HepG2 (cell line): ENCODE results near the gene SLC36A2. TPM values are rescaled to one million over a fixed set of nuclear protein-coding genes. Genes with fewer than 3 reads are reported as not detected.

Source experiments
- ATAC-seq: fragments of 200-7000 bp; cut with Tn5 transposase; 3 replicates; pipeline ENCODE4 v1.9.1; 2020; ENCODE audit warnings: mild to moderate bottlenecking, moderate library complexity
- BruUV-seq: library from RNA; stranded (reverse); fragments of 400-500 nt; replicated peaks from 2 replicates; lab custom pipeline; 2021; lab: Mats Ljungman, UMichigan
- CTCF ChIA-PET: fragments of 300-600 bp; formaldehyde crosslinking; extraction: SDS; loops from one replicate; lab custom pipeline; 2021; ENCODE audit warnings: low total read pairs, inconsistent platforms, low intra/inter-chr PET ratio; lab: Yijun Ruan, JAX
- POLR2A ChIA-PET: fragments of 350-600 bp; sonication (Branson Sonifier 250); formaldehyde crosslinking; loops from one replicate; lab custom pipeline; 2020; ENCODE audit warnings: antibody characterized with exemption, inconsistent platforms; lab: Yijun Ruan, JAX
- DNase-seq: peaks from one replicate; pipeline ENCODE4 v3.0.0-alpha.2; 2015; ENCODE audit warnings: low spot score
- FAIRE-seq: peaks from 3 replicates; lab custom pipeline; 2011; peaks lifted over from hg19 to GRCh38; lab: Jason Lieb, UNC
- H2AFZ ChIP-seq: one replicate; pipeline ENCODE4 v1.6.1; 2011; ENCODE audit warnings: low read length, inconsistent platforms
- H3K27ac ChIP-seq: fragments of 300-600 bp; 3 replicates; pipeline ENCODE4 v1.8.0; 2011; ENCODE audit warnings: mixed run types, mild to moderate bottlenecking, mixed read lengths, low read length, inconsistent platforms; ENCODE audit not compliant: insufficient read depth; ENCODE audit errors: extremely low read length
- H3K27me3 ChIP-seq, 2 experiments: fragments of 200-600 bp in 1 of 2; 2 replicates in 1 of 2; 3 replicates in 1 of 2; pipeline versions ENCODE4 v1.6.0 to v1.8.0; 2011; ENCODE audit warnings: low read length in 2 of 2, mild to moderate bottlenecking in 2 of 2, moderate library complexity in 2 of 2, inconsistent platforms in 1 of 2; ENCODE audit not compliant: insufficient read depth in 2 of 2, control insufficient read depth in 1 of 2
- H3K36me3 ChIP-seq, 2 experiments: fragments of 200-600 bp in 1 of 2; replicated peaks in 1 of 2; 2 replicates in 1 of 2; 3 replicates in 1 of 2; pipeline versions ENCODE4 v1.5.1 to v1.8.0; 2011; ENCODE audit warnings: low read length in 2 of 2, inconsistent platforms in 1 of 2; ENCODE audit not compliant: insufficient read depth in 2 of 2, control insufficient read depth in 1 of 2
- H3K4me1 ChIP-seq: 2 replicates; pipeline ENCODE4 v1.5.1; 2012; ENCODE audit warnings: low read length, inconsistent platforms; ENCODE audit not compliant: insufficient read depth
- H3K4me2 ChIP-seq: 2 replicates; pipeline ENCODE4 v1.6.0; 2011; ENCODE audit warnings: low read depth, low read length, inconsistent platforms
- H3K4me3 ChIP-seq, 3 experiments: fragments of 200-600 bp in 1 of 3; sonication (generic), shearing (Covaris generic) in 1 of 3; replicated peaks in 1 of 3; 2 replicates each; pipeline ENCODE4 v1.5.1; 2011 to 2016; ENCODE audit warnings: low read length in 3 of 3, inconsistent platforms in 2 of 3, low read depth in 2 of 3, mild to moderate bottlenecking in 2 of 3, control low read depth in 1 of 3, mixed read lengths in 1 of 3; ENCODE audit not compliant: insufficient read depth in 1 of 3
- H3K79me2 ChIP-seq: one replicate; pipeline ENCODE4 v1.6.1; 2011; ENCODE audit warnings: low read length, inconsistent platforms; ENCODE audit not compliant: insufficient read depth
- H3K9ac ChIP-seq: 2 replicates; pipeline ENCODE4 v1.6.0; 2011; ENCODE audit warnings: mild to moderate bottlenecking, low read depth, low read length, inconsistent platforms; ENCODE audit not compliant: insufficient read depth
- H3K9me3 ChIP-seq: 2 replicates; pipeline ENCODE4 v1.5.1; 2012; ENCODE audit warnings: mild to moderate bottlenecking, low read length
- H4K20me1 ChIP-seq: 2 replicates; pipeline ENCODE4 v1.6.0; 2011; ENCODE audit warnings: inconsistent platforms, mild to moderate bottlenecking, low read length, moderate library complexity; ENCODE audit not compliant: insufficient read depth
- ATF7-NPFF ChIP-seq: sonication (generic); formaldehyde crosslinking; IDR thresholded peaks from 2 replicates; pipeline ENCODE4 v1.8.1; 2023; ENCODE audit warnings: mild to moderate bottlenecking, low read depth, missing genetic modification reagents, moderate library complexity
- BORCS8-MEF2B ChIP-seq: sonication (generic); formaldehyde crosslinking; IDR thresholded peaks from 2 replicates; pipeline ENCODE4 v1.8.0; 2022; ENCODE audit warnings: mild to moderate bottlenecking, missing genetic modification reagents
- HDAC1 ChIP-seq: sonication (generic); formaldehyde crosslinking; IDR thresholded peaks from 2 replicates; pipeline ENCODE4 v1.5.1; 2020; ENCODE audit warnings: mild to moderate bottlenecking, missing genetic modification reagents
- MAFF ChIP-seq: IDR thresholded peaks from 2 replicates; pipeline ENCODE4 v1.6.1; 2011; ENCODE audit warnings: low read depth, low read length, improper control_type of control experiment
- MED13 ChIP-seq: sonication (generic); formaldehyde crosslinking; IDR thresholded peaks from 2 replicates; pipeline ENCODE4 v1.5.0; 2020; ENCODE audit warnings: missing genetic modification reagents
- MLLT10 ChIP-seq: sonication (generic); formaldehyde crosslinking; IDR thresholded peaks from 2 replicates; pipeline ENCODE4 v1.4.0; 2020; ENCODE audit warnings: missing genetic modification reagents
- RNF2 ChIP-seq: fragments of 450-650 bp; conservative IDR thresholded peaks from 2 replicates; pipeline ENCODE4 v1.6.1; 2016; ENCODE audit warnings: low read depth
- SAP130 ChIP-seq: IDR thresholded peaks from 2 replicates; pipeline ENCODE4 v1.6.1; 2016; ENCODE audit warnings: low read depth
- ZNF546 ChIP-seq: sonication (generic); formaldehyde crosslinking; conservative IDR thresholded peaks from 2 replicates; pipeline ENCODE4 v1.8.1; 2023; ENCODE audit warnings: mild to moderate bottlenecking, missing genetic modification reagents
- ZNF773 ChIP-seq: sonication (generic); formaldehyde crosslinking; IDR thresholded peaks from 2 replicates; pipeline ENCODE4 v1.4.0; 2020; ENCODE audit warnings: missing genetic modification reagents, borderline replicate concordance
- WGBS: methylation state at CpG from one replicate; pipeline ENCODE4 v1.1.6; 2017; ENCODE audit warnings: low lambda C conversion rate; 5-methylcytosine and 5-hydroxymethylcytosine counted together
- in situ Hi-C: cut with HindIII; loops from 2 replicates; pipeline ENCODE4 v1.10.0; 2017; ENCODE audit warnings: low pct_unique_long_range_greater_than_20kb; ENCODE audit not compliant: extremely low pct_ligation_motif_present
- intact Hi-C: fragments of 100-400 bp; cut with micrococcal nuclease; formaldehyde crosslinking; loops from one replicate; pipeline ENCODE4 v1.10.0; 2022; ENCODE audit not compliant: unreplicated experiment
- polyA plus RNA-seq, 8 experiments: library from polyadenylated mRNA; depleted of rRNA in 3 of 8; stranded (reverse) in 7 of 8; unstranded in 1 of 8; fragments of >200 nt; fragmentation: Illumina TruSeq in 4 of 8; extraction: Trizol in 4 of 8; gene quantifications; 2 replicates each; pipeline versions ENCODE4 v1.2.1 to v1.2.3, GENCODE V29; 2011 to 2016; ENCODE audit warnings: low read depth in 4 of 8, missing spikeins in 1 of 8, mixed read lengths in 1 of 8; ENCODE audit not compliant: insufficient read depth in 1 of 8
- total RNA-seq, 5 experiments: library from RNA; depleted of rRNA; stranded (reverse); fragments of >200 nt; fragmentation: Illumina TruSeq; extraction: Trizol; gene quantifications; 2 replicates each; pipeline ENCODE4 v1.2.3, GENCODE V29; 2016; ENCODE audit warnings: low read depth in 1 of 5
- TF ChIP-seq, protein P1 (sequence below): sonication (generic); formaldehyde crosslinking; IDR thresholded peaks from 2 replicates; pipeline ENCODE4 v1.4.0; 2020; ENCODE audit warnings: missing genetic modification reagents
- TF ChIP-seq, protein P2 (sequence below): sonication (generic); formaldehyde crosslinking; IDR thresholded peaks from 2 replicates; pipeline ENCODE4 v1.5.0; 2020; ENCODE audit warnings: mild to moderate bottlenecking, missing genetic modification reagents, moderate library complexity
- TF ChIP-seq, protein P3 (sequence below): sonication (generic); formaldehyde crosslinking; IDR thresholded peaks from 2 replicates; pipeline ENCODE4 v1.4.0; 2020; ENCODE audit warnings: mild to moderate bottlenecking, missing genetic modification reagents
- TF ChIP-seq, protein P4 (sequence below): sonication (generic); formaldehyde crosslinking; IDR thresholded peaks from 2 replicates; pipeline ENCODE4 v1.4.0; 2020; ENCODE audit warnings: mild to moderate bottlenecking, missing genetic modification reagents
- TF ChIP-seq, protein P5 (sequence below): sonication (generic); formaldehyde crosslinking; IDR thresholded peaks from 2 replicates; pipeline ENCODE4 v1.4.0; 2020; ENCODE audit warnings: missing genetic modification reagents, borderline replicate concordance

The SLC36A2 gene
- total and polyA plus RNA-seq, 2 of the 13 experiments (the other 11 are each of a cell fraction or from before 2014, with no cell fraction given), result 0.03 TPM; not detected in 1

DNA sequence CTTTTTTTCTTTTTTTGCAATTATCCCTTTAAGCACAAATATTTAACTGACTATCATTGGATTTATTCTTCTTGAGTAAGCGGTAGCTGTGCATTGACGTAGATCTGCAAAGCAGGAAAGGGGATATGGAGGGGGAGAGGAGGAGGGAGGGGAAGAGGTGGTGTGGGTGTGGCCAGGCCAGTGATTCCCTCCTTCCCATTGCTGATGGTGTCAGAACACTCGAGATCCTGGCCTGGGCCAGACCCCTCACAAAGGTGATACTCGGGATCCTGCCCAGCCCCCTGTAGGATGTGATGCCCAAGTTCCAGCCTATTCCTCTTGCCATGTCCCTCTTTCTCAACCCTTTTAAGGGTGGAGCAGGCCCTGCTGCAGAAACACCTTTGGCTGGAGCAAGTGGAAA is 53.7 kb downstream of the SLC36A2 start (continued):
- TF ChIP-seq, protein P1, sequence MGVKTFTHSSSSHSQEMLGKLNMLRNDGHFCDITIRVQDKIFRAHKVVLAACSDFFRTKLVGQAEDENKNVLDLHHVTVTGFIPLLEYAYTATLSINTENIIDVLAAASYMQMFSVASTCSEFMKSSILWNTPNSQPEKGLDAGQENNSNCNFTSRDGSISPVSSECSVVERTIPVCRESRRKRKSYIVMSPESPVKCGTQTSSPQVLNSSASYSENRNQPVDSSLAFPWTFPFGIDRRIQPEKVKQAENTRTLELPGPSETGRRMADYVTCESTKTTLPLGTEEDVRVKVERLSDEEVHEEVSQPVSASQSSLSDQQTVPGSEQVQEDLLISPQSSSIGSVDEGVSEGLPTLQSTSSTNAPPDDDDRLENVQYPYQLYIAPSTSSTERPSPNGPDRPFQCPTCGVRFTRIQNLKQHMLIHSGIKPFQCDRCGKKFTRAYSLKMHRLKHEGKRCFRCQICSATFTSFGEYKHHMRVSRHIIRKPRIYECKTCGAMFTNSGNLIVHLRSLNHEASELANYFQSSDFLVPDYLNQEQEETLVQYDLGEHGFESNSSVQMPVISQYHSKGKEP (CRISPR knock-in tag), result no peak
- TF ChIP-seq MAFF, result no peak
- no peak for TF ChIP-seq RNF2

DNA sequence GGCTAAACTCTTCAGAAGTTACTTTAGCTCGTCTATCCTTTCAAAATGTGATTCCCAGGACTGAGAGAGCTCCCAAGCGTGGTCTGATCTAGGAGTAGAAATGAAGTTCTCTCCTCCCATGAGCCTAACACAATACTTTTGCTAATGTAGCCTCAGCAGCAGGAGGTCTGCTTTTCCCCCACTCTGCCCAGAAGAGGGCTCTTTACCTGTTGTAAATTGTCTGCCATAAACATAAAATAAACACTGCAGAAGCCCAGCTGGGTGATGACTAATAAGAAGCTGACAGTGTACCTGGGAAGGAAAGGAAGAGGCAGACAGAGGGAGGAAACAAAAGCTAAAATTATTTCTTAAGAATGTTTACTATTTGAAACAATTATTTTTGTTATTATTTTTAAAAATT is 59.2 kb downstream of the SLC36A2 start:
- ChIA-PET CTCF (interaction anchor here (1.1 kb wide), 1 partner anchor 28 kb away, joined by 3 read pairs; no protein-coding TSS in a partner anchor), POLR2A (interaction anchor here (1.0 kb wide), 1 partner anchor 35 kb away, joined by 4 read pairs; the partner anchor contains the start of gene GM2A)
- in situ Hi-C loops (no loop called here), intact Hi-C loops (no loop called here)
- Histone ChIP-seq H3K4me3 (no peak overlapping the region), H2AFZ (no peak overlapping the region), H3K9me3 (no peaks in the 10 kb centered on the region), H3K79me2 (no peaks in the 10 kb centered on the region), H3K9ac (no peak overlapping the region), H4K20me1 (no peaks in the 10 kb centered on the region), H3K27me3 (peaks cover 0 to 4% of the 10 kb centered on the region in 2 experiments; a peak in 1 of 5 replicates), H3K36me3 (no peaks in the 10 kb centered on the region), H3K4me2 (no peak overlapping the region), H3K4me1 (no peaks in the 10 kb centered on the region), H3K27ac (no peak overlapping the region)
- no peak for FAIRE-seq
- DNase-seq, result peak; percentile 6
- no TSS peak for BruUV-seq
- WGBS, result 20% methylated on average over 2 of the region's 2 CpGs
- peak; percentile 72 for ATAC-seq
- TF ChIP-seq MLLT10 (no peak), ATF7-NPFF (CRISPR knock-in tag) (no peak), ZNF546 (CRISPR knock-in tag) (no peak), MED13 (CRISPR knock-in tag) (no peak), HDAC1 (CRISPR knock-in tag) (no peak), ZNF773 (CRISPR knock-in tag) (no peak), SAP130 (0 out of 2 replicates have a peak, but pooled peaks have one; percentile 18), BORCS8-MEF2B (CRISPR knock-in tag) (no peak)
- TF ChIP-seq, protein P2, sequence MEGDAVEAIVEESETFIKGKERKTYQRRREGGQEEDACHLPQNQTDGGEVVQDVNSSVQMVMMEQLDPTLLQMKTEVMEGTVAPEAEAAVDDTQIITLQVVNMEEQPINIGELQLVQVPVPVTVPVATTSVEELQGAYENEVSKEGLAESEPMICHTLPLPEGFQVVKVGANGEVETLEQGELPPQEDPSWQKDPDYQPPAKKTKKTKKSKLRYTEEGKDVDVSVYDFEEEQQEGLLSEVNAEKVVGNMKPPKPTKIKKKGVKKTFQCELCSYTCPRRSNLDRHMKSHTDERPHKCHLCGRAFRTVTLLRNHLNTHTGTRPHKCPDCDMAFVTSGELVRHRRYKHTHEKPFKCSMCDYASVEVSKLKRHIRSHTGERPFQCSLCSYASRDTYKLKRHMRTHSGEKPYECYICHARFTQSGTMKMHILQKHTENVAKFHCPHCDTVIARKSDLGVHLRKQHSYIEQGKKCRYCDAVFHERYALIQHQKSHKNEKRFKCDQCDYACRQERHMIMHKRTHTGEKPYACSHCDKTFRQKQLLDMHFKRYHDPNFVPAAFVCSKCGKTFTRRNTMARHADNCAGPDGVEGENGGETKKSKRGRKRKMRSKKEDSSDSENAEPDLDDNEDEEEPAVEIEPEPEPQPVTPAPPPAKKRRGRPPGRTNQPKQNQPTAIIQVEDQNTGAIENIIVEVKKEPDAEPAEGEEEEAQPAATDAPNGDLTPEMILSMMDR (CRISPR knock-in tag), result peak; percentile 38; the same call in 1 of the 2 replicates
- TF ChIP-seq, protein P3, sequence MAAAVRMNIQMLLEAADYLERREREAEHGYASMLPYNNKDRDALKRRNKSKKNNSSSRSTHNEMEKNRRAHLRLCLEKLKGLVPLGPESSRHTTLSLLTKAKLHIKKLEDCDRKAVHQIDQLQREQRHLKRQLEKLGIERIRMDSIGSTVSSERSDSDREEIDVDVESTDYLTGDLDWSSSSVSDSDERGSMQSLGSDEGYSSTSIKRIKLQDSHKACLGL, result no peak
- TF ChIP-seq, protein P4, sequence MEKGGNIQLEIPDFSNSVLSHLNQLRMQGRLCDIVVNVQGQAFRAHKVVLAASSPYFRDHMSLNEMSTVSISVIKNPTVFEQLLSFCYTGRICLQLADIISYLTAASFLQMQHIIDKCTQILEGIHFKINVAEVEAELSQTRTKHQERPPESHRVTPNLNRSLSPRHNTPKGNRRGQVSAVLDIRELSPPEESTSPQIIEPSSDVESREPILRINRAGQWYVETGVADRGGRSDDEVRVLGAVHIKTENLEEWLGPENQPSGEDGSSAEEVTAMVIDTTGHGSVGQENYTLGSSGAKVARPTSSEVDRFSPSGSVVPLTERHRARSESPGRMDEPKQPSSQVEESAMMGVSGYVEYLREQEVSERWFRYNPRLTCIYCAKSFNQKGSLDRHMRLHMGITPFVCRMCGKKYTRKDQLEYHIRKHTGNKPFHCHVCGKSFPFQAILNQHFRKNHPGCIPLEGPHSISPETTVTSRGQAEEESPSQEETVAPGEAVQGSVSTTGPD, result no peak
- TF ChIP-seq, protein P5, sequence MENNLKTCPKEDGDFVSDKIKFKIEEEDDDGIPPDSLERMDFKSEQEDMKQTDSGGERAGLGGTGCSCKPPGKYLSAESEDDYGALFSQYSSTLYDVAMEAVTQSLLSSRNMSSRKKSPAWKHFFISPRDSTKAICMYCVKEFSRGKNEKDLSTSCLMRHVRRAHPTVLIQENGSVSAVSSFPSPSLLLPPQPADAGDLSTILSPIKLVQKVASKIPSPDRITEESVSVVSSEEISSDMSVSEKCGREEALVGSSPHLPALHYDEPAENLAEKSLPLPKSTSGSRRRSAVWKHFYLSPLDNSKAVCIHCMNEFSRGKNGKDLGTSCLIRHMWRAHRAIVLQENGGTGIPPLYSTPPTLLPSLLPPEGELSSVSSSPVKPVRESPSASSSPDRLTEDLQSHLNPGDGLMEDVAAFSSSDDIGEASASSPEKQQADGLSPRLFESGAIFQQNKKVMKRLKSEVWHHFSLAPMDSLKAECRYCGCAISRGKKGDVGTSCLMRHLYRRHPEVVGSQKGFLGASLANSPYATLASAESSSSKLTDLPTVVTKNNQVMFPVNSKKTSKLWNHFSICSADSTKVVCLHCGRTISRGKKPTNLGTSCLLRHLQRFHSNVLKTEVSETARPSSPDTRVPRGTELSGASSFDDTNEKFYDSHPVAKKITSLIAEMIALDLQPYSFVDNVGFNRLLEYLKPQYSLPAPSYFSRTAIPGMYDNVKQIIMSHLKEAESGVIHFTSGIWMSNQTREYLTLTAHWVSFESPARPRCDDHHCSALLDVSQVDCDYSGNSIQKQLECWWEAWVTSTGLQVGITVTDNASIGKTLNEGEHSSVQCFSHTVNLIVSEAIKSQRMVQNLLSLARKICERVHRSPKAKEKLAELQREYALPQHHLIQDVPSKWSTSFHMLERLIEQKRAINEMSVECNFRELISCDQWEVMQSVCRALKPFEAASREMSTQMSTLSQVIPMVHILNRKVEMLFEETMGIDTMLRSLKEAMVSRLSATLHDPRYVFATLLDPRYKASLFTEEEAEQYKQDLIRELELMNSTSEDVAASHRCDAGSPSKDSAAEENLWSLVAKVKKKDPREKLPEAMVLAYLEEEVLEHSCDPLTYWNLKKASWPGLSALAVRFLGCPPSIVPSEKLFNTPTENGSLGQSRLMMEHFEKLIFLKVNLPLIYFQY (CRISPR knock-in tag), result no peak
